Retinal pigment epithelial cell (primary cell): ENCODE results near the gene TYR.
"Not testable (repeated sequence)": the region's sequence is repeated elsewhere in the genome, so short reads cannot be mapped to it uniquely, and the experiment has no call there.

Experiments
- DNase-seq: peaks from one replicate; pipeline ENCODE4 v3.0.0-alpha.2; 2010; ENCODE audit warnings: low read depth
- H3K4me3 ChIP-seq: 2 replicates; pipeline ENCODE4 v1.5.1; 2011; ENCODE audit warnings: mild to moderate bottlenecking, low read length, control low read depth, moderate library complexity
- TF ChIP-seq, protein P1 (sequence below): conservative IDR thresholded peaks from 2 replicates; pipeline ENCODE4 v1.5.1; 2011; ENCODE audit warnings: low read depth, low read length, control low read depth, inconsistent platforms

Gene TYR

GRCh38 chr11:89321401-89321800 is 143.7 kb downstream of the TYR start:
- TF ChIP-seq, protein P1, sequence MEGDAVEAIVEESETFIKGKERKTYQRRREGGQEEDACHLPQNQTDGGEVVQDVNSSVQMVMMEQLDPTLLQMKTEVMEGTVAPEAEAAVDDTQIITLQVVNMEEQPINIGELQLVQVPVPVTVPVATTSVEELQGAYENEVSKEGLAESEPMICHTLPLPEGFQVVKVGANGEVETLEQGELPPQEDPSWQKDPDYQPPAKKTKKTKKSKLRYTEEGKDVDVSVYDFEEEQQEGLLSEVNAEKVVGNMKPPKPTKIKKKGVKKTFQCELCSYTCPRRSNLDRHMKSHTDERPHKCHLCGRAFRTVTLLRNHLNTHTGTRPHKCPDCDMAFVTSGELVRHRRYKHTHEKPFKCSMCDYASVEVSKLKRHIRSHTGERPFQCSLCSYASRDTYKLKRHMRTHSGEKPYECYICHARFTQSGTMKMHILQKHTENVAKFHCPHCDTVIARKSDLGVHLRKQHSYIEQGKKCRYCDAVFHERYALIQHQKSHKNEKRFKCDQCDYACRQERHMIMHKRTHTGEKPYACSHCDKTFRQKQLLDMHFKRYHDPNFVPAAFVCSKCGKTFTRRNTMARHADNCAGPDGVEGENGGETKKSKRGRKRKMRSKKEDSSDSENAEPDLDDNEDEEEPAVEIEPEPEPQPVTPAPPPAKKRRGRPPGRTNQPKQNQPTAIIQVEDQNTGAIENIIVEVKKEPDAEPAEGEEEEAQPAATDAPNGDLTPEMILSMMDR = no peak
- no peak overlapping the region for H3K4me3 ChIP-seq
- no peak for DNase-seq

GRCh38 chr11:89327885-89328284 is 150.2 kb downstream of the TYR start:
- DNase-seq = no peak
- H3K4me3 ChIP-seq = no peak overlapping the region
- TF ChIP-seq, protein P1 = no peak

DNA sequence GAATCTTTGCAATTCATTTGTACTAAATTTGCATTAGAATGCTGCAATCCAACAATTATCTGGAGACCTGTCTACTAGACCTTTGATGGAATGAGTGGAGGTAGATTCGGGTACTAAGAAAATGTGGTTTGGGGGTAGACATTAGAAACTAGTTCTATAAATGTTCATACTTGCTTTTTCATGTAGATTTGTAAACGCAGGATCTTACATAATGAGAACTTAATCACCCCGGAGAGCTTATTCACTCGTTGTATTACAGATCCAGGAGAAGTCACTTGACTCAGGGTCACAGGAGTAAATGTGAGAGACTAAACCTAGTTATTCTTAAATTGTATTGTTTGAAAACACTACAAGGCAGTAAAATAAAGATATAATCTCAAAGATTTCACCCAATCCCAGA is 154.3 kb downstream of the TYR start:
- H3K4me3 ChIP-seq = not testable (repeated sequence)
- peak; percentile 47 for DNase-seq

DNA sequence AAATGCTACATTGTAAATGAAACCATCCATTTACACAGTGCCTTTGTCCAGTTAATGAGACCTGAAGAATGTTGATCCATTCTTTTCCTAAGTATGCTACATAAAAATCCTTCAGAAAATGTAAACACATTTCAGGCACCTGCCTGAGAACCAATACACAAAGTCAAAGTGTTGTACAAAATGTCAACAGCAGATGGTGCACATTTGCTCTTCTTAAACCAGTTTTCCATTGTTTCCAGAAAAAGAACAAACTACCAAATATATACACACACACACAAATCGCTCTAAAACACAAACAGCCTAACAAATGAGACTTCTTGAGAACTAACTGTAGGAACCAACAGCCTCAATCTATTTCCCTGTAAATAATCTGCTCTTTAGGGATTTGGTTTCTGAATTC is 156.0 kb downstream of the TYR start:
- DNase-seq = peak; percentile 21

GRCh38 chr11:89337100-89337650 is 159.5 kb downstream of the TYR start:
- not testable (repeated sequence) for H3K4me3 ChIP-seq, DNase-seq

More for the DNA sequence above, 156.0 kb downstream of the TYR start:
- H3K4me3 ChIP-seq = not testable (repeated sequence)
- TF ChIP-seq, protein P1 = peak; percentile 47

GRCh38 chr11:89338073-89338472 is 160.4 kb downstream of the TYR start:
- not testable (repeated sequence) for H3K4me3 ChIP-seq, DNase-seq

GRCh38 chr11:89340450-89340849 is 162.8 kb downstream of the TYR start:
- not testable (repeated sequence) for H3K4me3 ChIP-seq
- DNase-seq = peak; percentile 35

GRCh38 chr11:89342880-89343572 is 165.4 kb downstream of the TYR start:
- DNase-seq, H3K4me3 ChIP-seq: not testable (repeated sequence)
